NCI-H1092 treated with DMSO at 0.1 percent for 48 hours (cell line): ENCODE data around the gene ADGRB3.

Experiments
- DNase-seq: peaks from one replicate; lab custom pipeline; 2025; lab: John Stamatoyannopoulos, UW

ADGRB3 gene

GRCh38 chr6:69331886-69332285 lies 696.8 kb downstream of the ADGRB3 start:
- no peak for DNase-seq

GRCh38 chr6:69337311-69337710 lies 702.2 kb downstream of the ADGRB3 start:
- no peak for DNase-seq

GRCh38 chr6:69338431-69339162 lies 703.5 kb downstream of the ADGRB3 start:
- no peak for DNase-seq

GRCh38 chr6:69339163-69339550 lies 704.1 kb downstream of the ADGRB3 start:
- no peak for DNase-seq

- DNase-seq = no peak
These were observed 705.1 kb downstream of the ADGRB3 start for GRCh38 chr6:69340196-69340595.

GRCh38 chr6:69343851-69344250 lies 708.8 kb downstream of the ADGRB3 start:
- no peak for DNase-seq

- no peak for DNase-seq
These were observed 714.7 kb downstream of the ADGRB3 start for GRCh38 chr6:69349771-69350170.

- DNase-seq = no peak
These were observed 727.1 kb downstream of the ADGRB3 start for GRCh38 chr6:69362209-69362608.

- no peak for DNase-seq
These were observed 731.7 kb downstream of the ADGRB3 start for GRCh38 chr6:69366831-69367230.

- DNase-seq = no peak
These were observed 733.5 kb downstream of the ADGRB3 start for GRCh38 chr6:69368613-69369012.

GRCh38 chr6:69370763-69371162 lies 735.7 kb downstream of the ADGRB3 start:
- no peak for DNase-seq

GRCh38 chr6:69378326-69378725 lies 743.2 kb downstream of the ADGRB3 start:
- DNase-seq = no peak

GRCh38 chr6:69379518-69379917 lies 744.4 kb downstream of the ADGRB3 start:
- no peak for DNase-seq

GRCh38 chr6:69383627-69384026 lies 748.5 kb downstream of the ADGRB3 start:
- DNase-seq = no peak

- DNase-seq = no peak
These were observed 751.3 kb downstream of the ADGRB3 start for GRCh38 chr6:69386426-69386825.

- no peak for DNase-seq
These were observed 755.0 kb downstream of the ADGRB3 start for GRCh38 chr6:69390125-69390524.

GRCh38 chr6:69391106-69391505 lies 756.0 kb downstream of the ADGRB3 start:
- no peak for DNase-seq

- no peak for DNase-seq
These were observed 757.7 kb downstream of the ADGRB3 start for GRCh38 chr6:69392745-69393144.

GRCh38 chr6:69398311-69398710 lies 763.2 kb downstream of the ADGRB3 start:
- no peak for DNase-seq

GRCh38 chr6:69398729-69399128 lies 763.6 kb downstream of the ADGRB3 start:
- no peak for DNase-seq

GRCh38 chr6:69408886-69409285 lies 773.8 kb downstream of the ADGRB3 start:
- DNase-seq = no peak

GRCh38 chr6:69416776-69417175 lies 781.7 kb downstream of the ADGRB3 start:
- peak; percentile 42 for DNase-seq

- no peak for DNase-seq
These were observed 786.2 kb downstream of the ADGRB3 start for GRCh38 chr6:69421269-69421668.

- DNase-seq = no peak
These were observed 786.9 kb downstream of the ADGRB3 start for GRCh38 chr6:69422020-69422419.
